ENCODE results near the gene CAB39.

The CAB39 gene

GRCh38 chr2:230788554-230789175, 76.0 kb downstream of the CAB39 start:
- DNase-seq = no peak

GRCh38 chr2:230790981-230791380, 78.3 kb downstream of the CAB39 start:
- DNase-seq = no peak

- DNase-seq = no peak
Measured at GRCh38 chr2:230793572-230794359, 81.1 kb downstream of the CAB39 start.

GRCh38 chr2:230794497-230794896, 81.9 kb downstream of the CAB39 start:
- no peak for DNase-seq

- no peak for DNase-seq
Measured at GRCh38 chr2:230795856-230796255, 83.2 kb downstream of the CAB39 start.

- DNase-seq = no peak
Measured at GRCh38 chr2:230796280-230796862, 83.7 kb downstream of the CAB39 start.

- DNase-seq = no peak
Measured at GRCh38 chr2:230797515-230798495, 85.2 kb downstream of the CAB39 start.

- DNase-seq = no peak
Measured at GRCh38 chr2:230798769-230799399, 86.2 kb downstream of the CAB39 start.

GRCh38 chr2:230805353-230806017, 92.8 kb downstream of the CAB39 start:
- no peak for DNase-seq

- no peak for DNase-seq
Measured at GRCh38 chr2:230807729-230808128, 95.1 kb downstream of the CAB39 start.

- no peak for DNase-seq
Measured at GRCh38 chr2:230809015-230809414, 96.4 kb downstream of the CAB39 start.

- no peak for DNase-seq
Measured at GRCh38 chr2:230809677-230810251, 97.1 kb downstream of the CAB39 start.

GRCh38 chr2:230811508-230811907, 98.9 kb downstream of the CAB39 start:
- DNase-seq = no peak

GRCh38 chr2:230812033-230812432, 99.4 kb downstream of the CAB39 start:
- DNase-seq = no peak

- DNase-seq = no peak
Measured at GRCh38 chr2:230814616-230815015, 102.0 kb downstream of the CAB39 start.

- DNase-seq = no peak
Measured at GRCh38 chr2:230815088-230815487, 102.4 kb downstream of the CAB39 start.

- DNase-seq = no peak
Measured at GRCh38 chr2:230816735-230817134, 104.1 kb downstream of the CAB39 start.

- no peak for DNase-seq
Measured at GRCh38 chr2:230819433-230819832, 106.8 kb downstream of the CAB39 start.

- DNase-seq = no peak
Measured at GRCh38 chr2:230821261-230821990, 108.8 kb downstream of the CAB39 start.

GRCh38 chr2:230821991-230822520, 109.4 kb downstream of the CAB39 start:
- DNase-seq = no peak
